ENCODE results near the gene ACOXL. TPM values are rescaled to one million over a fixed set of nuclear protein-coding genes. Genes with fewer than 3 reads are reported as not detected.

ACOXL gene
- total and polyA plus RNA-seq, 2 experiments from 2014 or later: not detected

DNA sequence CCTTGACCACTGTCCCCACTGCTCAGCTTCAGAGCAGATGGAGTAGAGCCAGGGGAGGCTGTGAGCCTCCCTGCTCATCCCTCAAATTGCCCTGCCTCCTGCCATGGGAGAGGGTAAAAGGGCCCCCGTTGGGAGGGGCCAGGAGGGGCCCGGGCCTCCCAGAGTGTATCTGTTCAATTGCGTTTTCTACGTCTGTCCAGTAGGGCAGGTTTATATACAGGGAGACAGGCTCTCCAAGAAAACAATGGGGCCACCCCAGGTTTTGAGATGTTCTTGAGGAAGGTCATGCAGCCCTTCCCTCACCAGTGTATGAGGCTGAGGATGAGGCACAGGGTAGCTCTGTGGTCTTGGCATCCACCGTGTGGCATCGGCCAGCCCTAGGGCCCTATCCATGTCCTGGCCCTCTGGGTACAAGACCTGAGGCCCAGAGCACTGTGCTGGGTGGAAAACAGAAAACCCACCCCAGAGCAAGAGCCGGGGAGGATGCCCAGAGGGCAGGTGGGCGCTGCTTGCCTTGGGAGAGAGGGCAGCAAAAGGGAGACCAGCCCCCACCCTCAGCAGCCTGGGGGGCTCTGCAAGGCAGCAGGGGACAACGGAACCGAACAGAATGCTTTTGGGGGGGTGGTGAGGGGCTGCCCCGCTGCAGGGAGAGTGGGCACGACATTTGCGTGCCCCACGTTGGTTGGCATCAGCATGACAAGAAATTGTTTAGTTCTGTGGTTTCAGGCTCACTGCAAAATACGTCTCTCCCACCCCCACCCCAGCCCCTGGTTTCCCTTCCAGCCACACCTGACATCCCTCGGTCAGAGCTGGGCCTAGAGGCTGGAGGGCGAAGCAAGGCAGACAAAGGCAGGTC, 141.5 kb downstream of the ACOXL start:
- H3K27ac ChIP-seq: no peak overlapping the region
- DNase-seq: no peak
- no peaks in the 10 kb centered on the region for H3F3A ChIP-seq (ENCODE audit: insufficient read depth)
- no peak overlapping the region for H3K4me2 ChIP-seq (ENCODE audit: unreplicated experiment)
- no peaks in the 10 kb centered on the region for H4K20me1 ChIP-seq (ENCODE audit: insufficient read depth)
- TF ChIP-seq EZH2 (IDR thresholded peaks at IDR 0.05; ENCODE audit: insufficient read depth, poor library complexity, severe bottlenecking) (no peak), EZH2phosphoT487 (IDR thresholded peaks at IDR 0.05; ENCODE audit: insufficient read depth, low read depth) (no peak)
- H3K79me2 ChIP-seq (ENCODE audit: insufficient read depth): no peaks in the 10 kb centered on the region
- H3K4me1 ChIP-seq (ENCODE audit: insufficient read depth): no peaks in the 10 kb centered on the region
- H3K9ac ChIP-seq: no peak overlapping the region
- 68% methylated on average over 14 to 17 of the region's 17 CpGs for WGBS, 2 experiments (ENCODE audit: low coverage in 1 of 2, low lambda C conversion rate in 2 of 2, missing lambda C conversion rate in 2 of 2)
- no peaks in the 10 kb centered on the region for H3K9me2 ChIP-seq (ENCODE audit: insufficient read depth)
- H2AFZ ChIP-seq: no peak overlapping the region
- no peaks in the 10 kb centered on the region for H3K9me3 ChIP-seq (ENCODE audit: low read depth)
- H3K4me3 ChIP-seq: no peak overlapping the region
- H3K36me3 ChIP-seq (ENCODE audit: low read depth): no peaks in the 10 kb centered on the region
- H3K27me3 ChIP-seq (replicated peaks; ENCODE audit: insufficient read depth): peaks cover 4% of the 10 kb centered on the region; the same call in 1 of the 2 replicates
- in situ Hi-C loops (cut with MboI): no loop called here

GRCh38 chr2:110874453-110875383, 142.3 kb downstream of the ACOXL start:
- no peak overlapping the region for H3K27ac ChIP-seq
- in situ Hi-C loops (cut with MboI): no loop called here
- no peak overlapping the region for H3K4me3 ChIP-seq
- WGBS, 2 experiments (ENCODE audit: low coverage in 1 of 2, low lambda C conversion rate in 2 of 2, missing lambda C conversion rate in 2 of 2): 67 to 68% methylated on average over 24 of the region's 24 CpGs
- H3K9me2 ChIP-seq (ENCODE audit: insufficient read depth): no peaks in the 10 kb centered on the region
- no peak for DNase-seq
- H3K79me2 ChIP-seq (ENCODE audit: insufficient read depth): no peaks in the 10 kb centered on the region
- no peak overlapping the region for H2AFZ ChIP-seq
- no peaks in the 10 kb centered on the region for H4K20me1 ChIP-seq (ENCODE audit: insufficient read depth)
- no peaks in the 10 kb centered on the region for H3K4me1 ChIP-seq (ENCODE audit: insufficient read depth)
- TF ChIP-seq EZH2phosphoT487 (IDR thresholded peaks at IDR 0.05; ENCODE audit: insufficient read depth, low read depth) (no peak), EZH2 (IDR thresholded peaks at IDR 0.05; ENCODE audit: insufficient read depth, poor library complexity, severe bottlenecking) (no peak)
- peaks cover 10% of the 10 kb centered on the region; the same call in 1 of the 2 replicates for H3K27me3 ChIP-seq (replicated peaks; ENCODE audit: insufficient read depth)
- H3K36me3 ChIP-seq (ENCODE audit: low read depth): no peaks in the 10 kb centered on the region
- H3F3A ChIP-seq (ENCODE audit: insufficient read depth): no peaks in the 10 kb centered on the region
- H3K9ac ChIP-seq: no peak overlapping the region
- H3K4me2 ChIP-seq (ENCODE audit: unreplicated experiment): no peak overlapping the region
- H3K9me3 ChIP-seq (ENCODE audit: low read depth): no peaks in the 10 kb centered on the region

GRCh38 chr2:110875384-110875725, 143.0 kb downstream of the ACOXL start:
- peaks cover 10% of the 10 kb centered on the region; the same call in 1 of the 2 replicates for H3K27me3 ChIP-seq (replicated peaks; ENCODE audit: insufficient read depth)

DNA sequence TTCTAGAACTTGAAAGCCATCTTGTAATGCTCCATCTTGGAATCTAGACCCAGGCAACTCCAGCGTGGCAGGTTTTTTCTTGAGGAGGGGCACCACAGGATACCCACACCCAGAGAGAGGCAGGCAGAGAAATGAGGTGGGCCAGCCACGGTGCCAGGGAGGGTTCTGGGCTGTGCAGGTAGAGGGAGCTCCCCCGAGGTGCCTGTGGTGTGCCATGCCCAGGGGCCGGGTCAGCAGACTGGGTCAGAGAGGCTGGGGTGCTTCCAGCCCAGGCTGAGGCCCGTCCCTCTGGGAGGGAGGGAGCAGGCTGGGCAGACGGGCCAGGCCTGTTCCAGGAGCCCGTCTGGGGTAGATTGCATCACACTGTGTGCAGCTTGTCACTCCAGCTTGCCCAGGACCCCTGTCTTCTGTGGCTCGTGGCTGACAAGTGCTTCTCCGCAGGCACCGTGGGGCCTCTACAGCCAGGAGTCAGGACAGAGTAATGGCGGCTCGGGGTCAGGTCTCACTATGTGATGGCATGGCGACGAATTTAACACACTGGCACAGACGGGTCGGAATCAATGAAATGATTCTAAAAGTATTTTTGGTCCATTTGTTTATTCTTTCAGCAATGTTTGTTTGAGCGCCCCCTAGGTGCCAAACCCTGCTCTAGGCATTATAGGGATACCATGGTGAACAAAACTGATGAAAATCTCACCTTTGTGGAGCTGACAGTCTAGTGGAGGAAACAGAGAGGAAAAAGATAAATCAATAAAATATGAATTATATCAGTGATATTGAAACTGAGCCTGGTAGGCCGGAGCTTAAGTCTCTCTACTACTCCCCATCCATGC, 144.0 kb downstream of the ACOXL start:
- H3K4me1 ChIP-seq (ENCODE audit: insufficient read depth): no peaks in the 10 kb centered on the region
- no peaks in the 10 kb centered on the region for H3F3A ChIP-seq (ENCODE audit: insufficient read depth)
- no peak overlapping the region for H3K4me2 ChIP-seq (ENCODE audit: unreplicated experiment)
- H3K27me3 ChIP-seq (replicated peaks; ENCODE audit: insufficient read depth): peaks cover 10% of the 10 kb centered on the region; the same call in 1 of the 2 replicates
- 59 to 65% methylated on average over 16 to 18 of the region's 18 CpGs for WGBS, 2 experiments (ENCODE audit: low coverage in 1 of 2, low lambda C conversion rate in 2 of 2, missing lambda C conversion rate in 2 of 2)
- H3K4me3 ChIP-seq: no peak overlapping the region
- H3K79me2 ChIP-seq (ENCODE audit: insufficient read depth): no peaks in the 10 kb centered on the region
- no peaks in the 10 kb centered on the region for H3K9me3 ChIP-seq (ENCODE audit: low read depth)
- H3K36me3 ChIP-seq (ENCODE audit: low read depth): no peaks in the 10 kb centered on the region
- H3K27ac ChIP-seq: no peak overlapping the region
- H3K9ac ChIP-seq: no peak overlapping the region
- in situ Hi-C loops (cut with MboI): no loop called here
- TF ChIP-seq EZH2phosphoT487 (IDR thresholded peaks at IDR 0.05; ENCODE audit: insufficient read depth, low read depth) (no peak), EZH2 (IDR thresholded peaks at IDR 0.05; ENCODE audit: insufficient read depth, poor library complexity, severe bottlenecking) (no peak)
- no peaks in the 10 kb centered on the region for H4K20me1 ChIP-seq (ENCODE audit: insufficient read depth)
- no peak overlapping the region for H2AFZ ChIP-seq
- DNase-seq: no peak
- H3K9me2 ChIP-seq (ENCODE audit: insufficient read depth): no peaks in the 10 kb centered on the region

More at GRCh38 chr2:110875384-110875725, 143.0 kb downstream of the ACOXL start:
- Histone ChIP-seq H3K4me1 (ENCODE audit: insufficient read depth) (no peaks in the 10 kb centered on the region), H3K27ac (no peak overlapping the region), H3K9ac (no peak overlapping the region), H3K9me3 (ENCODE audit: low read depth) (no peaks in the 10 kb centered on the region), H2AFZ (no peak overlapping the region), H4K20me1 (ENCODE audit: insufficient read depth) (no peaks in the 10 kb centered on the region), H3K79me2 (ENCODE audit: insufficient read depth) (no peaks in the 10 kb centered on the region), H3F3A (ENCODE audit: insufficient read depth) (no peaks in the 10 kb centered on the region), H3K4me2 (ENCODE audit: unreplicated experiment) (no peak overlapping the region), H3K4me3 (no peak overlapping the region), H3K9me2 (ENCODE audit: insufficient read depth) (no peaks in the 10 kb centered on the region), H3K36me3 (ENCODE audit: low read depth) (no peaks in the 10 kb centered on the region)
- in situ Hi-C loops (cut with MboI): no loop called here
- DNase-seq: no peak
- TF ChIP-seq EZH2phosphoT487 (IDR thresholded peaks at IDR 0.05; ENCODE audit: insufficient read depth, low read depth): no peak
- TF ChIP-seq EZH2 (IDR thresholded peaks at IDR 0.05; ENCODE audit: insufficient read depth, poor library complexity, severe bottlenecking): no peak
- WGBS, 2 experiments (ENCODE audit: low coverage in 1 of 2, low lambda C conversion rate in 2 of 2, missing lambda C conversion rate in 2 of 2): 51 to 63% methylated on average over 6 of the region's 6 CpGs
